HG02938 (cell line): Measurements from ENCODE around the gene TAF1C.
A peak's percentile ranks its signal among the peaks of the same experiment; 100 is the strongest.

Source experiments
- ATAC-seq: cut with Tn5 transposase; IDR thresholded peaks from one replicate; pipeline ENCODE4 v1.9.1; 2021; ENCODE audit warnings: mild to moderate bottlenecking, moderate library complexity; ENCODE audit not compliant: unreplicated experiment

Gene TAF1C

GRCh38 chr16:84161037-84161436 is 25.8 kb downstream of the TAF1C start:
- no peak for ATAC-seq

- no peak for ATAC-seq
Measured at GRCh38 chr16:84159800-84160199, 27.1 kb downstream of the TAF1C start.

- no peak for ATAC-seq
Measured at GRCh38 chr16:84159007-84159406, 27.9 kb downstream of the TAF1C start.

GRCh38 chr16:84156342-84156784 is 30.5 kb downstream of the TAF1C start:
- ATAC-seq: no peak

GRCh38 chr16:84155771-84156170 is 31.1 kb downstream of the TAF1C start:
- no peak for ATAC-seq

- ATAC-seq: no peak
Measured at GRCh38 chr16:84155226-84155625, 31.6 kb downstream of the TAF1C start.

- ATAC-seq: no peak
Measured at GRCh38 chr16:84153660-84154214, 33.1 kb downstream of the TAF1C start.

GRCh38 chr16:84150926-84151325 is 35.9 kb downstream of the TAF1C start:
- no peak for ATAC-seq

- ATAC-seq: peak; percentile 63
Measured at GRCh38 chr16:84144859-84145639, 41.8 kb downstream of the TAF1C start, which contains the start of the genes DNAAF1 and HSDL1. TSS of gene DNAAF1 (plus strand) at chr16:84145308. CDS start at chr16:84145441, 133 bp downstream. TSS of gene HSDL1 (minus strand) at chr16:84145177. CDS start at chr16:84131321, 13,856 bp downstream.

- ATAC-seq: peak; percentile 18
Measured at GRCh38 chr16:84144209-84144858, 42.5 kb downstream of the TAF1C start.

- ATAC-seq: no peak
Measured at GRCh38 chr16:84143784-84144199, 43.1 kb downstream of the TAF1C start.

- no peak for ATAC-seq
Measured at GRCh38 chr16:84143081-84143480, 43.8 kb downstream of the TAF1C start.

- no peak for ATAC-seq
Measured at GRCh38 chr16:84141143-84141670, 45.6 kb downstream of the TAF1C start.

- no peak for ATAC-seq
Measured at GRCh38 chr16:84139628-84140258, 47.1 kb downstream of the TAF1C start.

- ATAC-seq: no peak
Measured at GRCh38 chr16:84138824-84139627, 47.8 kb downstream of the TAF1C start.

- ATAC-seq: no peak
Measured at GRCh38 chr16:84138500-84138823, 48.4 kb downstream of the TAF1C start.

- ATAC-seq: no peak
Measured at GRCh38 chr16:84137769-84138357, 49.0 kb downstream of the TAF1C start.

GRCh38 chr16:84137287-84137686 is 49.6 kb downstream of the TAF1C start:
- no peak for ATAC-seq

GRCh38 chr16:84136331-84137125 is 50.3 kb downstream of the TAF1C start:
- no peak for ATAC-seq
